Activated gamma-delta T cell (primary cell): Measurements from ENCODE around the gene ACYP2.
"Not testable (repeated sequence)": the region's sequence is repeated elsewhere in the genome, so short reads cannot be mapped to it uniquely, and the experiment has no call there.

Source experiments
- DNase-seq: peaks from one replicate; lab custom pipeline; 2025; lab: John Stamatoyannopoulos, UW
- total RNA-seq, 2 donors: gene quantifications; one replicate each; lab custom pipeline; 2026; lab: John Stamatoyannopoulos, UW

The ACYP2 gene
- 11.9 to 12.1 reads per million in 2 donors for total RNA-seq

GRCh38 chr2:54115284-54116137 is at the start of gene ACYP2:
TSS of gene ACYP2 (plus strand) at chr2:54115615.
- peak; percentile 83 for DNase-seq

GRCh38 chr2:54065891-54066290 is 49.5 kb upstream of the ACYP2 start:
- no peak for DNase-seq

GRCh38 chr2:54067851-54068375 is 47.5 kb upstream of the ACYP2 start:
- DNase-seq, result no peak

- not testable (repeated sequence) for DNase-seq
These were observed 42.9 kb upstream of the ACYP2 start for GRCh38 chr2:54072483-54072882.

GRCh38 chr2:54073796-54074195 is 41.6 kb upstream of the ACYP2 start:
- no peak for DNase-seq

GRCh38 chr2:54074606-54075341 is 40.6 kb upstream of the ACYP2 start:
- no peak for DNase-seq

GRCh38 chr2:54076586-54076985 is 38.8 kb upstream of the ACYP2 start:
- no peak for DNase-seq

- DNase-seq, result no peak
These were observed 38.1 kb upstream of the ACYP2 start for GRCh38 chr2:54077088-54077900.

GRCh38 chr2:54079331-54079730 is 36.1 kb upstream of the ACYP2 start:
- DNase-seq, result no peak

GRCh38 chr2:54081574-54081973 is 33.8 kb upstream of the ACYP2 start:
- DNase-seq, result no peak

GRCh38 chr2:54083021-54083420 is 32.4 kb upstream of the ACYP2 start:
- no peak for DNase-seq

GRCh38 chr2:54083445-54083844 is 32.0 kb upstream of the ACYP2 start:
- DNase-seq, result no peak

- no peak for DNase-seq
These were observed 30.8 kb upstream of the ACYP2 start for GRCh38 chr2:54084600-54084999.

GRCh38 chr2:54085069-54085468 is 30.3 kb upstream of the ACYP2 start:
- no peak for DNase-seq

- no peak for DNase-seq
These were observed 29.3 kb upstream of the ACYP2 start for GRCh38 chr2:54086157-54086556.

- no peak for DNase-seq
These were observed 27.2 kb upstream of the ACYP2 start for GRCh38 chr2:54088191-54088634.

- no peak for DNase-seq
These were observed 26.7 kb upstream of the ACYP2 start for GRCh38 chr2:54088719-54089118.

- no peak for DNase-seq
These were observed 24.8 kb upstream of the ACYP2 start for GRCh38 chr2:54090521-54091117.

GRCh38 chr2:54092940-54093339 is 22.5 kb upstream of the ACYP2 start:
- no peak for DNase-seq

- not testable (repeated sequence) for DNase-seq
These were observed 20.0 kb upstream of the ACYP2 start for GRCh38 chr2:54095406-54095805.

- not testable (repeated sequence) for DNase-seq
These were observed 19.3 kb upstream of the ACYP2 start for GRCh38 chr2:54096141-54096540.
